ENCODE measurements around the gene SHROOM3.

DNA sequence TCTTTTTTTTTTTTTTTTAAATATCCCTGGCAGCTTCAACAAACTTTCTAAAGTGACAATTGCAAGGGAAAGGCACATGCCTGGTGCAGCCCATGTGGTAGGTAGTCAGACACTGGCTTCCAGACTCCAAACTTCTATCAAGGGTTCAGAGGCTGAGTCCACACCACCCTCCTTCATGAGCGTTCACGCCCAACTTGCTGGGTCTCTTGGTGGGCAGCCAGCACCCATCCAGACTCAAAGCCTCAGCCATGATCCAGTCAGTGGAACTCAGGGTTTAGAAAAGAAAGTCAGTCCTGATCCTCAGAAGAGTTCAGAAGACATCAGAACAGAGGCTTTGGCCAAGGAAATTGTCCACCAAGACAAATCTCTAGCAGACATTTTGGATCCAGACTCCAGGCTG lies 321.4 kb downstream of the SHROOM3 start:
- no peak for TF ChIP-seq TARDBP (IDR thresholded peaks at IDR 0.05)
- TF ChIP-seq SUZ12 (IDR thresholded peaks at IDR 0.05), result no peak
- no peak for TF ChIP-seq NFRKB (IDR thresholded peaks at IDR 0.05)
- TF ChIP-seq BHLHE40 (IDR thresholded peaks at IDR 0.05; ENCODE audit: borderline replicate concordance), result no peak
- no peak for TF ChIP-seq SP1 (IDR thresholded peaks at IDR 0.05)
- TF ChIP-seq LEF1 (IDR thresholded peaks at IDR 0.05; ENCODE audit: borderline replicate concordance), result no peak
